ENCODE results near the gene LDLRAD4. TPM values are rescaled to one million over a fixed set of nuclear protein-coding genes. Genes with fewer than 3 reads are reported as not detected.

The LDLRAD4 gene
- total RNA-seq, 2 donors from 2014 or later = 11.7 to 17.0 TPM

DNA sequence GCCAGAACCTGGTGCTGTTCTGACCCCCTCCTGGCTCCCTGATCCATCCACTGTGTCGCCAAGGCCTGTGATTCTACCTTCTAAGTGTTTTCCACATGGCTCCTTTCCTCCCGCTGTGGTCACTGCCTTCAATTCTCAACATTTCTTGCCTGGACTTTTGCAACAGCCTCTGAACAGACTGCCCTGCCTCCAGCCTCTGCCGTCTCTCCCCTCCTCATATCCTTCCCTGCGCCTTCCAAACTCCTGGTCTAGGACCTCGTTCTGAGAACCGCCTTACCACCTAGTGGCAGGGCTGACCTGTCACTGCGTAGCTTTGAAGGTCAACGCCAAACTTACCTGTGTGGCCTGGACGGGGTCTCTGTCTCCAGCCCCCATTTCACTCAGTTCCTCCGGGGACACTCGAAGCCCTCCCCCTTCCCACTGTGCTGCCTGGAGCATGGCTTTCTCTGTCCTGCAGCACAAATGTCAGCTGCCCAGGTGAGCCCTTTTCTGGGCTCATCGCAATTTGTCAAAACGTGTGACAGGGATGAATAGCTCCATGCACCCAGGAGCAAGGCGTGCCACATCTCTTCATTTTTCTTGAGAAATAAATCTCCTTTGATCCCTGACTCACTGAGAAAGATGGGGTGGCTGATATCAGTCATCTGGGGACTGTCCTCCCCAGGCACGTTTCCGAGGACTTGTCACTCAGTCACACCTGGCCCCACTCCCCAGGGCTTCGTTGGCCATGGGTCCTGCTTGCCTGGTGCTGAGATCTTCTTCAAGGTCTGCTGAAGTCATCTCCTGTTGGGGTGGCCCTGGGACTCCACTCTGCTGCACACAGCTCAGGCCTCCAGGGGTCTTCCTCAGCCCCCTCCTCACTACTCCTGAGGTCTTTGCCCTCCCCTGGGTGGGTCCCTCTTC is 46.7 kb downstream of the LDLRAD4 start:
- H3K36me3 ChIP-seq = no peaks in the 10 kb centered on the region
- no peaks in the 10 kb centered on the region for H3K27me3 ChIP-seq
- intact Hi-C loops (cut with DNase I) = no loop called here
- no peak overlapping the region for H3K4me3 ChIP-seq
- TF ChIP-seq, protein P1, sequence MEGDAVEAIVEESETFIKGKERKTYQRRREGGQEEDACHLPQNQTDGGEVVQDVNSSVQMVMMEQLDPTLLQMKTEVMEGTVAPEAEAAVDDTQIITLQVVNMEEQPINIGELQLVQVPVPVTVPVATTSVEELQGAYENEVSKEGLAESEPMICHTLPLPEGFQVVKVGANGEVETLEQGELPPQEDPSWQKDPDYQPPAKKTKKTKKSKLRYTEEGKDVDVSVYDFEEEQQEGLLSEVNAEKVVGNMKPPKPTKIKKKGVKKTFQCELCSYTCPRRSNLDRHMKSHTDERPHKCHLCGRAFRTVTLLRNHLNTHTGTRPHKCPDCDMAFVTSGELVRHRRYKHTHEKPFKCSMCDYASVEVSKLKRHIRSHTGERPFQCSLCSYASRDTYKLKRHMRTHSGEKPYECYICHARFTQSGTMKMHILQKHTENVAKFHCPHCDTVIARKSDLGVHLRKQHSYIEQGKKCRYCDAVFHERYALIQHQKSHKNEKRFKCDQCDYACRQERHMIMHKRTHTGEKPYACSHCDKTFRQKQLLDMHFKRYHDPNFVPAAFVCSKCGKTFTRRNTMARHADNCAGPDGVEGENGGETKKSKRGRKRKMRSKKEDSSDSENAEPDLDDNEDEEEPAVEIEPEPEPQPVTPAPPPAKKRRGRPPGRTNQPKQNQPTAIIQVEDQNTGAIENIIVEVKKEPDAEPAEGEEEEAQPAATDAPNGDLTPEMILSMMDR (IDR thresholded peaks at IDR 0.05) = no peak
- H3K9ac ChIP-seq (ENCODE audit: low read depth in 2 of 2, low read length in 2 of 2) = no peak overlapping the region
- no peaks in the 10 kb centered on the region for H3K9me3 ChIP-seq
- no peak overlapping the region for H3K27ac ChIP-seq
- DNase-seq = no peak
- H3K4me1 ChIP-seq = no peaks in the 10 kb centered on the region

- Histone ChIP-seq H3K27ac (no peak overlapping the region), H3K27me3 (no peaks in the 10 kb centered on the region), H3K4me3 (no peak overlapping the region), H3K36me3 (no peaks in the 10 kb centered on the region), H3K4me1 (no peaks in the 10 kb centered on the region), H3K9me3 (no peaks in the 10 kb centered on the region), H3K9ac (ENCODE audit: low read depth in 2 of 2, low read length in 2 of 2) (no peak overlapping the region)
- no peak for DNase-seq
- intact Hi-C loops (cut with DNase I) = no loop called here
- TF ChIP-seq, protein P1 (IDR thresholded peaks at IDR 0.05) = no peak
Observed at GRCh38 chr18:13265911-13266217, 47.3 kb downstream of the LDLRAD4 start.

GRCh38 chr18:13266218-13267100 is 47.9 kb downstream of the LDLRAD4 start:
- H3K4me3 ChIP-seq = no peak overlapping the region
- H3K9me3 ChIP-seq = no peaks in the 10 kb centered on the region
- no peak overlapping the region for H3K9ac ChIP-seq (ENCODE audit: low read depth in 2 of 2, low read length in 2 of 2)
- DNase-seq = no peak
- H3K4me1 ChIP-seq = no peaks in the 10 kb centered on the region
- no peaks in the 10 kb centered on the region for H3K27me3 ChIP-seq
- H3K36me3 ChIP-seq = no peaks in the 10 kb centered on the region
- intact Hi-C loops (cut with DNase I) = no loop called here
- TF ChIP-seq, protein P1 (IDR thresholded peaks at IDR 0.05) = no peak
- no peak overlapping the region for H3K27ac ChIP-seq

DNA sequence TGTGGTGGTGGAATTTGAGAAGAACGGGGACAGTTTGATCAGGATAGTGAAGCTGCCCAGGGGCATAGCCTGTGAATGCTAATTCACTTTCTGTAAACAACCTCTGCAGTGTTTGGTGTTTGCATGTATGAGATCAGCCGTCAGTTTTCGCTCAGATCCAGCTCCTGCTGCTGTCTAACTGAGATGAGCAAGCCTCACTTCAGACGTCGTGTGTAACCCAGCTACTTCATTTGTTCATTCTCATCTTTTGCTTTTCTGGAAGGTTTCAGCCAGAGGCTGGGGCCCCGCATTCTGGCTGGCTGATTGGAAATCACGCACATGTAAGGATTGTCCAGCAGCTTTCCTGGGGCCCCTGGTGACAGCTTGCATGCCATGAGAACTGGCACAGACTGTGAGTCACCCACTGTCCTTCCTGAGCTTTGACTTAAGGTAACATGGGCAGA is 48.9 kb downstream of the LDLRAD4 start:
- TF ChIP-seq, protein P1 (IDR thresholded peaks at IDR 0.05) = no peak
- no peak for DNase-seq
- Histone ChIP-seq H3K9ac (ENCODE audit: low read depth in 2 of 2, low read length in 2 of 2) (no peak overlapping the region), H3K4me3 (no peak overlapping the region), H3K4me1 (no peaks in the 10 kb centered on the region), H3K27me3 (no peaks in the 10 kb centered on the region), H3K9me3 (no peaks in the 10 kb centered on the region), H3K27ac (no peak overlapping the region), H3K36me3 (no peaks in the 10 kb centered on the region)
- intact Hi-C loops (cut with DNase I) = no loop called here

DNA sequence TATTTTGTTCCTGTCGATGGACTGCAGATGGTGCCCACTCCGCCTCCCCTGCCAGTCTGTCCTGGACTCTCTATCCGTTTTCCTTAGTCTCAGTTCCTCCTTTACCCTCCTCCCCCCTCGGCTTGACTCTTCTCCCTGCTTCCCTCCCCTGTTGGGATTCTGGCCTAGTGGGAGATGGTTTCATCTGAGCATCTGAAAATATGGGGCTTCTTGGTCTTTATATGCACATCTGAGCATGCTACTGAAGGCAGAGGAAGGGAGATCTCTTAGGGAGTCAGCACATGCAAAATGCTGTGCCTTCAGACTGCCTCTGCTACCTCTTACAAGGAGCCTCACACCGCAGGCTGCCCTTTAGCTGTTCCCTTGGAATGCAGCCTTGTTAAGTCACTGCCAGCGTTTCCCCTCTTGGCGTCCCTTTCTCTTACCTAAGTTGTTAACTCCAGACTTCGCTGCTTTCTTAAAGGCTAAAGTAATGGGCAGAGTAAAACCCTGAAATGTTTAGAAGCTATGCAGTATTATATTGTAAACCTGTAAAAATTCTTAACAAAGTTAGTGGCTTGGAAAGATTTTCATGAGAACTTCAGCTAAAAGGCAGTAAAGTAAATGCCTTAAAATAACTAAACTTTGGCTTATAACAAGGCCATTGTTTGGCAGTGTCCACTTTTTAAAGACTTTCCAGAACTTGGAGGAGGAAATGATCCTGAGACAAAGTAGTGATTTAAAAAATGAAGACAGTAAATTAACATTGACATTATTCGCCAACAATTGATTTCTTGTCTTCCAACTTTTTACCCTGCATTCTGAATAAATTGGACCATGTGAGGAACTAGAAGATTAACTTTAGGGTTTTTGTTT is 49.8 kb downstream of the LDLRAD4 start:
- TF ChIP-seq, protein P1 (IDR thresholded peaks at IDR 0.05) = no peak
- H3K27ac ChIP-seq = no peak overlapping the region
- no peaks in the 10 kb centered on the region for H3K9me3 ChIP-seq
- H3K9ac ChIP-seq (ENCODE audit: low read depth in 2 of 2, low read length in 2 of 2) = no peak overlapping the region
- H3K36me3 ChIP-seq = no peaks in the 10 kb centered on the region
- H3K4me1 ChIP-seq = no peaks in the 10 kb centered on the region
- DNase-seq = no peak
- intact Hi-C loops (cut with DNase I) = no loop called here
- H3K4me3 ChIP-seq = no peak overlapping the region
- H3K27me3 ChIP-seq = no peaks in the 10 kb centered on the region
